Measurements from ENCODE around the gene FMNL2.
A peak's percentile ranks its signal among the peaks of the same experiment; 100 is the strongest.

FMNL2 gene

GRCh38 chr2:152445375-152445774, 110.4 kb downstream of the FMNL2 start:
- FAIRE-seq: peak; percentile 27
- no peak for DNase-seq (ENCODE audit: insufficient read length)
- TF ChIP-seq TAF1 (IDR thresholded peaks at IDR 0.05; ENCODE audit: borderline replicate concordance, low read depth, low read length) (no peak), POLR2A (IDR thresholded peaks at IDR 0.05; ENCODE audit: low read depth, low read length) (no peak)

- TF ChIP-seq POLR2A (IDR thresholded peaks at IDR 0.05; ENCODE audit: low read depth, low read length): no peak
- DNase-seq (ENCODE audit: insufficient read length): no peak
- FAIRE-seq: no peak
Observed at GRCh38 chr2:152445791-152446201, 110.8 kb downstream of the FMNL2 start.

- no peak for FAIRE-seq
- no peak for DNase-seq (ENCODE audit: insufficient read length)
- no peak for TF ChIP-seq POLR2AphosphoS5 (IDR thresholded peaks at IDR 0.05; ENCODE audit: low read depth, low read length)
- no peak for TF ChIP-seq POLR2A (IDR thresholded peaks at IDR 0.05; ENCODE audit: low read depth, low read length)
- no peak for TF ChIP-seq TAF1 (IDR thresholded peaks at IDR 0.05; ENCODE audit: borderline replicate concordance, low read depth, low read length)
Observed at GRCh38 chr2:152446213-152446612, 111.2 kb downstream of the FMNL2 start.

- no peak for TF ChIP-seq POLR2AphosphoS5 (IDR thresholded peaks at IDR 0.05; ENCODE audit: low read depth, low read length)
- TF ChIP-seq TAF1 (IDR thresholded peaks at IDR 0.05; ENCODE audit: borderline replicate concordance, low read depth, low read length): no peak
- no peak for TF ChIP-seq POLR2A (IDR thresholded peaks at IDR 0.05; ENCODE audit: low read depth, low read length)
- no peak for DNase-seq (ENCODE audit: insufficient read length)
- FAIRE-seq: no peak
Observed at GRCh38 chr2:152447897-152448296, 112.9 kb downstream of the FMNL2 start.

GRCh38 chr2:152448606-152449005, 113.6 kb downstream of the FMNL2 start:
- no peak for TF ChIP-seq POLR2A (IDR thresholded peaks at IDR 0.05; ENCODE audit: low read depth, low read length)
- TF ChIP-seq POLR2AphosphoS5 (IDR thresholded peaks at IDR 0.05; ENCODE audit: low read depth, low read length): no peak
- no peak for TF ChIP-seq TAF1 (IDR thresholded peaks at IDR 0.05; ENCODE audit: borderline replicate concordance, low read depth, low read length)
- no peak for FAIRE-seq
- no peak for DNase-seq (ENCODE audit: insufficient read length)

- no peak for DNase-seq (ENCODE audit: insufficient read length)
- TF ChIP-seq POLR2AphosphoS5 (IDR thresholded peaks at IDR 0.05; ENCODE audit: low read depth, low read length) (no peak), TAF1 (IDR thresholded peaks at IDR 0.05; ENCODE audit: borderline replicate concordance, low read depth, low read length) (no peak), POLR2A (IDR thresholded peaks at IDR 0.05; ENCODE audit: low read depth, low read length) (no peak)
- FAIRE-seq: no peak
Observed at GRCh38 chr2:152449578-152449977, 114.6 kb downstream of the FMNL2 start.

GRCh38 chr2:152450176-152450575, 115.2 kb downstream of the FMNL2 start:
- no peak for TF ChIP-seq TAF1 (IDR thresholded peaks at IDR 0.05; ENCODE audit: borderline replicate concordance, low read depth, low read length)
- no peak for TF ChIP-seq POLR2A (IDR thresholded peaks at IDR 0.05; ENCODE audit: low read depth, low read length)
- TF ChIP-seq POLR2AphosphoS5 (IDR thresholded peaks at IDR 0.05; ENCODE audit: low read depth, low read length): no peak
- DNase-seq (ENCODE audit: insufficient read length) (no peak), FAIRE-seq (no peak)

GRCh38 chr2:152452256-152452973, 117.4 kb downstream of the FMNL2 start:
- TF ChIP-seq POLR2AphosphoS5 (IDR thresholded peaks at IDR 0.05; ENCODE audit: low read depth, low read length) (no peak), TAF1 (IDR thresholded peaks at IDR 0.05; ENCODE audit: borderline replicate concordance, low read depth, low read length) (no peak), POLR2A (IDR thresholded peaks at IDR 0.05; ENCODE audit: low read depth, low read length) (no peak)
- DNase-seq (ENCODE audit: insufficient read length) (no peak), FAIRE-seq (no peak)

- no peak for DNase-seq (ENCODE audit: insufficient read length)
- no peak for TF ChIP-seq TAF1 (IDR thresholded peaks at IDR 0.05; ENCODE audit: borderline replicate concordance, low read depth, low read length)
- no peak for TF ChIP-seq POLR2A (IDR thresholded peaks at IDR 0.05; ENCODE audit: low read depth, low read length)
- no peak for TF ChIP-seq POLR2AphosphoS5 (IDR thresholded peaks at IDR 0.05; ENCODE audit: low read depth, low read length)
- no peak for FAIRE-seq
Observed at GRCh38 chr2:152453129-152453911, 118.3 kb downstream of the FMNL2 start.

GRCh38 chr2:152454371-152454770, 119.4 kb downstream of the FMNL2 start:
- FAIRE-seq (no peak), DNase-seq (ENCODE audit: insufficient read length) (no peak)
- TF ChIP-seq POLR2AphosphoS5 (IDR thresholded peaks at IDR 0.05; ENCODE audit: low read depth, low read length): no peak
- TF ChIP-seq POLR2A (IDR thresholded peaks at IDR 0.05; ENCODE audit: low read depth, low read length): no peak
- TF ChIP-seq TAF1 (IDR thresholded peaks at IDR 0.05; ENCODE audit: borderline replicate concordance, low read depth, low read length): no peak

- DNase-seq (ENCODE audit: insufficient read length) (no peak), FAIRE-seq (no peak)
- TF ChIP-seq TAF1 (IDR thresholded peaks at IDR 0.05; ENCODE audit: borderline replicate concordance, low read depth, low read length) (no peak), POLR2AphosphoS5 (IDR thresholded peaks at IDR 0.05; ENCODE audit: low read depth, low read length) (no peak), POLR2A (IDR thresholded peaks at IDR 0.05; ENCODE audit: low read depth, low read length) (no peak)
Observed at GRCh38 chr2:152454960-152455359, 120.0 kb downstream of the FMNL2 start.

- TF ChIP-seq POLR2AphosphoS5 (IDR thresholded peaks at IDR 0.05; ENCODE audit: low read depth, low read length) (no peak), POLR2A (IDR thresholded peaks at IDR 0.05; ENCODE audit: low read depth, low read length) (no peak), TAF1 (IDR thresholded peaks at IDR 0.05; ENCODE audit: borderline replicate concordance, low read depth, low read length) (no peak)
- DNase-seq (ENCODE audit: insufficient read length): no peak
- FAIRE-seq: no peak
Observed at GRCh38 chr2:152455738-152456137, 120.8 kb downstream of the FMNL2 start.
